HG02885 (cell line): Measurements from ENCODE around the gene ACVR1B.

Source experiments
- ATAC-seq: cut with Tn5 transposase; IDR thresholded peaks from one replicate; pipeline ENCODE4 v1.9.1; 2021; ENCODE audit warnings: mild to moderate bottlenecking; ENCODE audit not compliant: unreplicated experiment, poor library complexity

The ACVR1B gene

GRCh38 chr12:52014567-52015530, 63.4 kb downstream of the ACVR1B start:
- ATAC-seq = no peak

- ATAC-seq = no peak
These were observed 64.1 kb downstream of the ACVR1B start for GRCh38 chr12:52015532-52016041.

GRCh38 chr12:52018433-52019112, 67.1 kb downstream of the ACVR1B start:
- no peak for ATAC-seq

- no peak for ATAC-seq
These were observed 67.7 kb downstream of the ACVR1B start for GRCh38 chr12:52019113-52019770.

- ATAC-seq = peak; percentile 51
These were observed 69.2 kb downstream of the ACVR1B start for GRCh38 chr12:52020539-52021336.

- peak; percentile 8 for ATAC-seq
These were observed 71.3 kb downstream of the ACVR1B start for GRCh38 chr12:52022841-52023181.

- ATAC-seq = peak; percentile 51
These were observed 71.9 kb downstream of the ACVR1B start for GRCh38 chr12:52023182-52023975.

- ATAC-seq = no peak
These were observed 72.6 kb downstream of the ACVR1B start for GRCh38 chr12:52023976-52024688.

- ATAC-seq = no peak
These were observed 73.3 kb downstream of the ACVR1B start for GRCh38 chr12:52024845-52025230.

- ATAC-seq = no peak
These were observed 74.8 kb downstream of the ACVR1B start for GRCh38 chr12:52026263-52026662.

- ATAC-seq = no peak
These were observed 75.8 kb downstream of the ACVR1B start for GRCh38 chr12:52027085-52027843.

GRCh38 chr12:52029685-52030084, 78.2 kb downstream of the ACVR1B start:
- no peak for ATAC-seq

GRCh38 chr12:52032446-52032803, 80.9 kb downstream of the ACVR1B start:
- no peak for ATAC-seq

GRCh38 chr12:52032804-52033445, 81.4 kb downstream of the ACVR1B start:
- peak; percentile 95 for ATAC-seq

- no peak for ATAC-seq
These were observed 82.1 kb downstream of the ACVR1B start for GRCh38 chr12:52033446-52034140.

- no peak for ATAC-seq
These were observed 83.7 kb downstream of the ACVR1B start for GRCh38 chr12:52035190-52035589.

- no peak for ATAC-seq
These were observed 84.4 kb downstream of the ACVR1B start for GRCh38 chr12:52035926-52036325.
